GM19025 (cell line): Measurements from ENCODE around the gene SSH2.

Source experiments
- ATAC-seq: cut with Tn5 transposase; IDR thresholded peaks from one replicate; pipeline ENCODE4 v1.9.1; 2021; ENCODE audit warnings: mild to moderate bottlenecking, low read depth, moderate library complexity; ENCODE audit not compliant: unreplicated experiment

SSH2 gene

GRCh38 chr17:29595107-29595942, 334.7 kb downstream of the SSH2 start:
- ATAC-seq = no peak

GRCh38 chr17:29594519-29595090, 335.4 kb downstream of the SSH2 start:
- ATAC-seq = no peak

GRCh38 chr17:29593591-29594518, 336.2 kb downstream of the SSH2 start:
- no peak for ATAC-seq

- no peak for ATAC-seq
These were observed 337.0 kb downstream of the SSH2 start, which contains the start of gene ANKRD13B for GRCh38 chr17:29592850-29593551. Gene ANKRD13B, plus strand, starts transcription at chr17:29593132. Its CDS starts 490 bp downstream, at chr17:29593622.

- no peak for ATAC-seq
These were observed 338.1 kb downstream of the SSH2 start for GRCh38 chr17:29591737-29592608.

- no peak for ATAC-seq
These were observed 338.8 kb downstream of the SSH2 start for GRCh38 chr17:29591146-29591736.

- no peak for ATAC-seq
These were observed 339.4 kb downstream of the SSH2 start for GRCh38 chr17:29590411-29591145.

GRCh38 chr17:29589524-29590410, 340.3 kb downstream of the SSH2 start, which contains the start of gene GIT1:
Gene GIT1, minus strand, starts transcription at chr17:29589648. Its CDS starts 270 bp downstream, at chr17:29589378.
- ATAC-seq = peak; percentile 70

- peak; percentile 20 for ATAC-seq
These were observed 341.2 kb downstream of the SSH2 start for GRCh38 chr17:29588562-29589411.

- ATAC-seq = no peak
These were observed 341.9 kb downstream of the SSH2 start for GRCh38 chr17:29588017-29588561.

- no peak for ATAC-seq
These were observed 342.4 kb downstream of the SSH2 start for GRCh38 chr17:29587591-29587990.

GRCh38 chr17:29586676-29587469, 343.2 kb downstream of the SSH2 start:
- no peak for ATAC-seq

- ATAC-seq = no peak
These were observed 344.8 kb downstream of the SSH2 start for GRCh38 chr17:29585080-29585751.

- no peak for ATAC-seq
These were observed 345.5 kb downstream of the SSH2 start for GRCh38 chr17:29584452-29585079.
